Dedifferentiated amniotic fluid mesenchymal stem cell (primary cell): ENCODE measurements around the gene DGKZ.

ENCODE experiments used
- DNase-seq: peaks from one replicate; pipeline ENCODE4 v3.0.0-alpha.2; 2016; ENCODE audit errors: extremely low spot score

DGKZ gene

DNA sequence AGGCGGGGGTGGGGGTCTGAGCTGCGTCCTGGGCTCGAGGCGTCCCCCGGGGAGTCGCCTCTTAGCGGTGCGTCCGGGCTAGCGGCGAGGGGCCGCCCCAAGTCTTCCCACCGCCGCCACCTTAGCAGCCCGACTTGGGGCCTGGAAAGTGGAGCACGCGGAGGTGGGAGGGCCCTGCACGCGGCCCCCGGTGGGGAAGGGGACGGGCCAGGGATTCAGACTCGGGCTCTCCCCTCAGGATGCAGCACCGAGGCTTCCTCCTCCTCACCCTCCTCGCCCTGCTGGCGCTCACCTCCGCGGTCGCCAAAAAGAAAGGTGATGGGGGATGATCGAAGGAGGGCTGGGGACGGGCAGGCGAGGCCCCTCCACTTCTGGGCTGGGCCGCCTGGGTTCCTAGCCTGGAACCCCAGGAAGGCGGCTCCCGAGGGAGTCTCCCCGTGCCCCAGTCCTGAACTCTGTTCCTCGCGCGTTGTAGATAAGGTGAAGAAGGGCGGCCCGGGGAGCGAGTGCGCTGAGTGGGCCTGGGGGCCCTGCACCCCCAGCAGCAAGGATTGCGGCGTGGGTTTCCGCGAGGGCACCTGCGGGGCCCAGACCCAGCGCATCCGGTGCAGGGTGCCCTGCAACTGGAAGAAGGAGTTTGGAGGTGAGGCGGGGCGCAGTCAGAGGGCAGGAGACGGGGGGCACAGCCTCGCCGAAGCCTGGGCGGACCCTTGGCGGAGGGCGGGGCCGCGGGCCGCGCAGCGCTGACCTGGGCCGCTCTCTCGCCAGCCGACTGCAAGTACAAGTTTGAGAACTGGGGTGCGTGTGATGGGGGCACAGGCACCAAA lies 34.8 kb downstream of the DGKZ start:
- DNase-seq, result no peak

DNA sequence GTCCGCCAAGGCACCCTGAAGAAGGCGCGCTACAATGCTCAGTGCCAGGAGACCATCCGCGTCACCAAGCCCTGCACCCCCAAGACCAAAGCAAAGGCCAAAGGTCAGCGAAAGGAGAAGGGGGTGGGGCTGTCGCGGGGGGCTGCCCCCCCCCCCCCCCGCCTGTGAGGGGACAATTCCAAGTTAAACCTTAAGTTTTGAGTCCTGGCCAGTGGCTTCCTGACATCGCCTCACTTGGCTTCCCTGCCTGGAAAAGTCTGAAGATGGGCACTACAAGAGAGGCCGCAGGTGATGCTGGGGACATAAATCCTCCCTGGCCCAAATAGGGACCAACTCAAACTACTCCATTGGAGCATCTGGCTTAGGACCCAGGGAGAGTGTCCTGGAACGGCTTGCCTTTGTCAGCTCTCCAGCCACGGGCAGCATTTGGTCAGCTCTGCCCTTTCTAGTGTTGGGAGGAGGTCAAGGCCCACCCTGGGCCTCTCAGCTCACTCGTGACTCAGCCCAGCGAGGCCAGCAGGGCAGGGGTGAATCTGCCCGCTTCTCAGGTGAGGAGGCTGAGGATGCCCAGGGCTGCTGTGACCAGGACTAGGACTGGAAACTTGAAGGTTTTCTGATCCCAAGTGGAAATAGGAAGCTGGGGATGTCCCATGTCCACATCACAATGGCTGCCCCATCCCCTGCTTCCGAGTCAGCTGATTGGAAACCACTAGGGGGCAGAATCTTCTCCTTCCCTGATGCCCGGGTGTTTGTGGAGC lies 35.6 kb downstream of the DGKZ start:
- no peak for DNase-seq

DNA sequence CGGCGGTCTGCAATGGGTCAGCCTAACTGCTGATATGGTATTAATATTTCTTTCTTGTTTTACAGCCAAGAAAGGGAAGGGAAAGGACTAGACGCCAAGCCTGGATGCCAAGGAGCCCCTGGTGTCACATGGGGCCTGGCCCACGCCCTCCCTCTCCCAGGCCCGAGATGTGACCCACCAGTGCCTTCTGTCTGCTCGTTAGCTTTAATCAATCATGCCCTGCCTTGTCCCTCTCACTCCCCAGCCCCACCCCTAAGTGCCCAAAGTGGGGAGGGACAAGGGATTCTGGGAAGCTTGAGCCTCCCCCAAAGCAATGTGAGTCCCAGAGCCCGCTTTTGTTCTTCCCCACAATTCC lies 36.1 kb downstream of the DGKZ start:
- no peak for DNase-seq

DNA sequence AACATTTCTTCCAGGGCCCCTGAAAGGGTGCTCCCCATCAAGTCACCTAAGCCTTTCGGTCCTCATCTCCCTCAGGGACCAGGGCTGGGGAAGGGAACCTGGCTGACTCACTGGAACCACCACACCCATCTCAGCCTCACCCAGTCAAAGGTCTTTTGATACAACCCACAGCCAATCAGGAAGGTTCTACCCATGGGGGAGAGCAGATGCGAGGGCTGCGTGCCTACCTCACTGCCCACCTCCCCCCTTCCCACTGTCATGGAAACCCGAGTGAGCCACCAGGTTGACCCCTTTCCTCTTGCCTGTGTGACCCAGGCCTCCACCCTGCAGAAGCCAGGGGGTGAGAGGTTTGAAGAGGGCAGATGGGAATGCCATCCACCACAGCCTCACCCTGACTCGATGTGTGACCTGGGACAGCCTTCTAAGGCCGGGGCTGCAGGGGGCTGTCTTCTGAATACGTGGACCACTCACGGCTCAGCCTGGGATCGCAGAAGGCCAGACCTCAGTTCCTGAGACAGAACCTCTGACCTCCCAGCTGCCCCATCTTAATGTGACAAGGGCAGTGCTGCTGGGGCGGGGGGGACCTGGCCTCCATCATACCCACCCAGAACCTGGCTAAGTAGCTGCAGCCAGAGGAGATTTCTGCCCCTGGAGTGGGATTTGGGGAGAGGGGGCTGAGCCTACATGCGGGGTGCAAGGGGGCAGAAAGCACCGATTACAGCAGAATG lies 36.9 kb downstream of the DGKZ start:
- no peak for DNase-seq

DNA sequence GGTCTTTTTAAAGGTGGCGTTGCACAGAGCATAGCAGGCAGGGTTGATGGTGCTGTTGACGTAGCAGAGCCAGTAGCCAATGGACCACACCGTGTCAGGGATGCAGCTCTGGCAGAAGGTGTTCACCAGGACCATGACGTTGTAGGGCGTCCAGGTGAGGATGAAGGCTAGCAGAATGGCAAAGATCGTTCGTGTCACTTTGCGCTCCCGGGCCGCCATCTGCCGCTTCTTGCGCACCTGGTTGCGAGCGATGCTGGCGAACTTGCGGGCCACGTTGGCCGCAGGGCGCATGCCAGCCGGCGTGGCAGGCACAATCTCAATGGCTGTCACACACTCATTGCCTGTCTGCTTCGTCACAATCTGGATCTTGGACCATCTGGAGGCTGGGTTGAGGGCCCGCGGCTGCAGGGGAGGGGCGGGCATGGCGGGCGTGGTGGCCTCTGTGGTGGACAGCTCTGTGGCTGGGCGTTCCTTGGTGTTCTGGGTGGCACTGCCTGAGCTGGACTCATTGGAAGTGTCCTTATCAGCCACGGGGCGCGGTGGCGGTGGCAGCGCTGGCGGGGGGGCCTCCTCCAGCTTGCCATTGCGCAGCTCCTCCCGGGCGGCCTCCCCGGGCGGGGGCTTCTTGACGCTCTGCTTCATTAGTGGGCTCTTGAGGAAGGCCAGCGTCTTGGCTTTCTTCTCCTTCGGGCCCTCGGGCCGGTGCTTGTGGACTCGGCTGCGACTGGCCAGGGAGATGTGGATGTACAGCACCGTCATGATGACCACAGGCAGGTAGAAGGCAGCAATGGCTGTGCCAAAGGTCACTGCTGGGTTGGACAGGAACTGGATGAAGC lies 38.1 kb downstream of the DGKZ start:
- no peak for DNase-seq

DNA sequence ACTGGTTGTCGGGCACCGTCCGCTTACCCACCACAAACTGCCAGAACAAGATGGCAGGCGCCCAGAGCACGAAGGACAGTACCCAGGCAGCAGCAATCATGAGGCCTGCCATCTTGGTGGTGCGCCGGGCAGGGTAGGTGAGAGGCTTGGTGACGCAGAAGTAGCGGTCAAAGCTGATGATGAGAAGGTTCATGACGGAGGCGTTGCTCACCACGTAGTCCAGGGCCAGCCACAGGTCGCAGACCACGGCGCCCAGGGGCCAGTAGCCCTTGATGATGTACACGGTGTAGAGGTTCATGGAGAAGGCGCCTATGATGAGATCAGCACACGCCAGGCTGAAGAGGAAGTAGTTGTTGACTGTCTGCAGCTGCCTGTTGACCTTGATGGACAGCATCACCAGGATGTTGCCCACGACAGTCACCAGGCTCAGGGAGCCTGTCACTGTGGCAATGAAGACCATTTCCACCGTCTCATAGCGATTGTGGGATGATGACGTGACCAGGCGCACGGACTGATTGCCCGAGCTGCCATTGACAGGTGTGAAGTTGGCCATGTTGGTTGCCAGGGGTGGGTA lies 38.8 kb downstream of the DGKZ start:
- no peak for DNase-seq

DNA sequence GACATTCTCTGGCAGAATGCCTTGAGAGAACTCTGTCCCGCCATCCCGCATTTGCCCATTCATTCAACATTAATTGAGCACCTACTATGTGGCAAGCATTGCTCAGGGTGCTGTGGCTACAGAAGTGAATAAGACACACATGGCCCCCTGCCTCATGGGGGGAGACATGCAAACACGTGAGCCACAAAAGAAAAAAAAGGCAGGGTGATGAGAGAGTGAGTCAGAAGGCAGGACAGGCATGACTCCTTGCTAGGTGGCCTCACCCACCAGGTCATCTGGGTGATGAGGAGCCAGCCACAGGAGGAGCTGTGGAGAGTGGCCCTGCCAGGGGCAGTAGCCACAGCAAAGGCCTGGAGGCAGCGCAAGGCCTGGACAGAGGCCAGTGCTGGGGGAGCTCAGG lies 39.4 kb downstream of the DGKZ start:
- DNase-seq, result no peak

DNA sequence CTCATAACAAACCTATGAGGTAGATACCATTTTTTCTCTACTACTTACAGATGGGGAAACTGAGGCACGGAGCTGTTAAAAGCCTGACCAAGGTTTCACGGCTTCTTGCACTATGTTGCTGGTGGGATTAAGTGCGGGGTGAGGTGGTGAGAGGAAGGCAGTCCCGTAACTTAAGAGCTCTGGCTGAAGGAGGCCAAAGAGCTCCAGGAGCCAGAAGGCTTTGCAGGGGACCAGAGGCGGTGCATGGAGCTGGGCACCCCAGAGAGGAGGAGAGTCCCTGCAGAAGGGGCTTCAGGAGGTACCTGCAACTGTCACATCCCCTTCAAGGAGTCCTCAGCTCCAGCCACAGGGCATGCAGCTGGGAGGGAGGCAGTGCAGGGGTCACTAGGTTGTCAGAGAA lies 40.2 kb downstream of the DGKZ start:
- no peak for DNase-seq

DNA sequence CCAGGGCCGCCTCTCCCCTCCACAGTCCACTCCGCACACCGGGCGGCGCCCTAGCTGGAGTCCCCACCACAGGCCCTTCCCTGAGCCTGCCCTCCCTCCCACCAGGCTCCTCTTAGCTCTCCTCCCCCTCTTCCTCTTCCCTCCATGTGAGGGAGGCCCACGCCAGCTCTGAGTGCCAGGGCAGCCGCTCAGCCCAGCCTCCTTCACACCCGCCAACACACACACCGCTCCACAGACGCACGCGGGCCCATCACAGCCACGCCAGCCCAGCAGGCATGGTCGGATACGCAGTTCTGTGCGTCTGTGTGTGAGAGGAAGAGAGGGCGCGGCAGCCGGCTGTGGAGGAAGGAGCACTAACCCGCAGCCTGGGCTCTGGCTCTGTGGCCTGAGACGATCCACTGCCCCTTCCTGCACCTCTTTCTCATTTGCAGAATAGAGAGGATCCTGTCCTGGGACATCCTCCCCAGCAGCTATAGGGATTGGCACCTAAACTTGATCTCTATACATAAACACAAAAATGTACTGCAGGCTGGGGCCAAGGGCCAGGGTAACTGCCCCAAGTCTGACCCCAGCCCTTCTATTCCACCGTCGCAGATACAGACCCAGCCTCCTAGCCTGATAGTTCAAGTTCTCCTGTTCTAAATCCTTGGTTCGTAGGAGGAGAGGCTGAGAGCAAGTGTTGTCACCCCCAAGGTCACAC lies 40.8 kb downstream of the DGKZ start:
- DNase-seq, result no peak

DNA sequence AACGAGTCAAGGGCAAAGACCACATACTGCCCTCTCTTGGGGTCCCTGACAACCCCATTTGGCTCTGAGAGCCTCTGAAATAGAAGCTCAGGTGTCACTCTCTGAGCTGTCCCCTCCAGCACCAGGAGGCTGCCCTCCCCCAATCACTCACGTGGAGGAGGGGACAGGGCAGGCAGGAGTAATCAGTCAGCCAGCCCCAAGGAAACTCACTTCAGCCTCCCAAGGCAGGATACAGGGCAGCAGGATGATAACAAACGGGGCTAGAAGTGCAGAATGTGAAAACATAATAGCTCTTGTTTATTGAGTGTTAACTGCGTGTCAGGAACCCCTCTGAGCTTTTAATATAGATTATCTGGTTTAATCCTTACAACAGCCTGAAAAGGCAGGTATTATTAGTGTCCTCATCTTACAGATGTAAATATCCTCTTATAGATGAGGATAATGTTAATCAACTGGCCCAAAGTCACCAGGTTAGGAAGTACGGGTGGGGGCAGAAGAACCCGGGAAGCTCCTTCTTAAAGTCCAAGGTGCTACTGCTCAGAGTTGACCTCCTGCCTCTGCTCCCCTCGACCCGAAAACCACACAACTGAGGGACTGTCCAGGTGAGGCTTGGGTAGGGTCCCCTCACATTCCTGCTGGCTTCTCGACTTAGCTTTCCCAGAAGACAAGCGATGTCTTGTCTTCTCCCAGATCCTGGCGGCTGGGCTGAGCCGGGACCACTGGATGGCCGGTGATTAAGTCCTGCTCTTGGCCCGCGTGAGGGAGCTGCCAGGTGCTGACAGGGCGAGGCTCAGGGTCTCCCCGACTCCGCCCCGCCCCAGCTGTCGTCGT lies 41.6 kb downstream of the DGKZ start:
- DNase-seq, result no peak

DNA sequence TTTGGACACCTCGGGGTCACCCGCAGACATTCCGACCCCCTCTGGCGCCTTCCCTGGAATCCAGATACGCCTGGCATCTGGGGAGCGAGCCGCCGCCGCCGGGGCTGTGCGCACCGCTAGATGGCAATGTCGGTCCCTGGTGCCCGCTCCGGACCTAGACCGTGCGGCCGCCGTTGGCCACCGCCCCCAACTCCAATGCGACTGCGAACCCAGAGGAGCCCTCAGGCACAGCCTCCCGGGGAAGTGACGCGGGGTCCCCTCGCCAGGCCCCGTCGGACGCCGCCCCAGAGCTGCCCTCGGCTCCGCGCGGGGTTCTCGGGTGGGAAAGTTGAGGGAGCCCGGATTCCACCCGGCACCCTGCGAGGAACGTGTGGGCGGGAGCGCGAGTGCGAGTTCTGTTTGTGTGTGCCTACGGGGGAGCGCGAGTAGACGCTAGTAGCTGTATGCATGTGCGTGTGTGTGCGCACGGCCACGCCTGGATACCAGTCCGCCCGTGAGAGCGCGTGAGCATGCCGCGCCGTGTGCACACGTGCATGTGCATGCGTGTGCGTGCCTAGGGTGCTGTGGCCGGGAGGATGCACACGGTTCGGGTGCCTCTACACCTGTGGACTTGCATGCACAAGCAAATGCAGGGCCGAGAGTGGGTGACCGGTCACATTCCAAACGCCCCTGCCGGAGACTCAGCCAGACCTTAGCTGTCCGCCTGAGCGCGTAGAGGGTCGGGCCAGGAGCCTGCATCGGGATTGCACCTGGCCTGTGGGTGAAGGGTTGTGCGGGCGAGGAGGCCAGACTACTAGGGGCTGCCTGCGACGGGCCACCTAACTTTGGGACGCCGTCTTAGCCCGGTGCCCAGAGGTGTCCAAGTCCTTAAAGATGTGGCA lies 42.4 kb downstream of the DGKZ start:
- DNase-seq, result peak; percentile 48

DNA sequence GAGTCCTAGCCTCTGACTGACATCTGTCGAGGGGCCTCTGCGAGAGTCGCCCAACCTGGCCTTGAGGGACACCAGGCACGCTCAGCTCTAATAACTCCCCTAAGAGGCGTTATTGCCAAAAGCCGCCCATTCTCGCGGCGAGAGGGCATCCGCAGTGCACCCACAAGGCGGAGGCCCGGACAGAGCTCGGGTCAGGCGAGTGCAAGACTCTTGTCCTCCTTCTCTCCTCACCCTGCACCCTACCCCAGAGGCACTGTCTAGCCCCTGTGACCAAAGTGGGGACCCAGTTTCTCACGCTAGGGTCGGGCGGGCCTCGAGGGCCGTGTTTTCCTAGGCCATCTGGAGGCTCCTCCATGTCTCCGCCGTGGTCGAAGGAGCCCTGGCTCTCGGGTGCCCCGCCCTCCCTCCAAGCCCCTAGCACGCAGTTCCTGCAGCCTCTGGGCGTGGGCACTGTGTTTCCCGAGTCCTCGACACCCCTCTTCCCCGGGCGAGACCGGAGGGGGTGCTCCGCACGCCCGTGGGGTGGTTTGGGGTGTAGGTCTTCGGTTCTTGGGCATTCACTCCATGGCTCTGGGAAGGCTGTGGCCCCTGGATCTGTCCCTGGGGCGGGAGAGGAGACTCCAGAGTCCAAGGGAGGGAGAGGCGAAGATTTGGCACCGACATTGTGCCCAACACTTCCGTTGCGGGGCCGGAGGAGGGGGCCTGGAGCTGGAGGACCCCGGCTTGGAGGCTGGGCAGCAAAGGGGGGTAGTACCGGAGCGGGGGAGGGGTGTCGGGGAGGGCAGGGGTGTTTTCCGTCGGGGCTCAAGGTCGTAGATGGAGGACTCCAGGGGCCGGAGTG lies 43.3 kb downstream of the DGKZ start:
- DNase-seq, result no peak

DNA sequence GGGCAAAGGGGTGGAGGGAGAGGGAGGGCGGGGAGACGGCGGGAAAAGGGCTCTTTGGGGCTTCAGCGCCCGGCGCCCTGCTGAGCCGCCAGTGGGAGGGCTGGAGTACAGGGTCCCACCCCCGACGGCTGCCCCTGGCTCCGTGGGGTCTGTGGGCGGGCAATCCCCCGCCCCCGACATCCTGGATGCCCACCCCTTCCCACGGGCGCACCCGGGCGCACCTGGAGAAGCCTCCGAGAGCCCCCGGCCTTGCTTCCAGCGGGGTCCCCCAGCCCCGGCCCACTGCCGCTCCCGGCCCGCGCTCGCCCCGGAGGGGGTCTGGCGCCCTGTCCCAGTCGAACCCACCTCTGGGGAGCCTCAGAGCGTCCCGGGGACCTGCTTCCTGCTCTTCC lies 43.9 kb downstream of the DGKZ start:
- no peak for DNase-seq

DNA sequence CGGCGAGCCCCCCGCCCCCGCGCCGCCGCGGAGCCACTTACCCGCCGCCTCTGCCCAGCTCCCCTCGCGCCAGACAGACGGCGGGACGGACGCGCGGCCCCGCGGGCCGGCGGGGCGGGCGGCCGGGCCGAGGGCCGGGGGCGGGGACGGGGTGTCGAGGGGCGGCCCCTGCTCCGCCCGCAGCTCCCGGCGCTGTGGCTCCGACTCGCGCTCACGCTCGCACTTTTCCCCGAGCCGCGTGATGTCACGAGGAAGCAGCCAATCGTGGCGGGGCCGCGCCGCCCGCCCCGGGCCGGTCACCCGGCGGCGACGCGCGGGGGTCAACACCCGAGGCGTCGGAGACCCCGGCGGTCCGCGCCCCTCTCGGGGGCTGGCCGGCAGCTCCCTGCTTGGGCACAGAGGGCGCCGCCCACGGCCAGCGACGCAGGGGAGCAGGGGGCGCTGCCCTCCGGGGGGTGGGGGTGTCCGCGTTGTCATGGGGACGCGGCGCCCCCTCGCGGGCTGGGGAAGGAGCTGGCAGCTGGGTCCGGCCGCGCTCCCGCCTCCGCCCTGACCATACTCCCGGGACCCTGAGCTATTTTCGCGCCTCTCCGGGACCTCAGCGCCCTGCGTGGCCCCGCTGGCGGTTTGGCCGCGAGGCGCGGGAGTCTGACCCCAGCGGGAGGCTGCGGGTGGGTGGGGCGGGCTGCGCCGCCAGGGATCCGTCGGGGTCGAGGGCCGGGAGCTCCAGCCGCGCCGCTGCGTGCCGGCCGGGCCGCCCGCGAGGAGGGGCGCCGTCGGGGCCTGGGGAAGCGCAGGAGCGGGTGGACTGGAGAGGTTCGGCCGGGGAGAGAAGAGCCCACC lies 44.5 kb downstream of the DGKZ start, which contains the start of gene CHRM4:
Gene CHRM4 (minus strand): TSS at position 199 of the 843 bp plus-strand sequence. CDS start 5,219 bp downstream, outside the sequence.
- DNase-seq, result no peak

DNA sequence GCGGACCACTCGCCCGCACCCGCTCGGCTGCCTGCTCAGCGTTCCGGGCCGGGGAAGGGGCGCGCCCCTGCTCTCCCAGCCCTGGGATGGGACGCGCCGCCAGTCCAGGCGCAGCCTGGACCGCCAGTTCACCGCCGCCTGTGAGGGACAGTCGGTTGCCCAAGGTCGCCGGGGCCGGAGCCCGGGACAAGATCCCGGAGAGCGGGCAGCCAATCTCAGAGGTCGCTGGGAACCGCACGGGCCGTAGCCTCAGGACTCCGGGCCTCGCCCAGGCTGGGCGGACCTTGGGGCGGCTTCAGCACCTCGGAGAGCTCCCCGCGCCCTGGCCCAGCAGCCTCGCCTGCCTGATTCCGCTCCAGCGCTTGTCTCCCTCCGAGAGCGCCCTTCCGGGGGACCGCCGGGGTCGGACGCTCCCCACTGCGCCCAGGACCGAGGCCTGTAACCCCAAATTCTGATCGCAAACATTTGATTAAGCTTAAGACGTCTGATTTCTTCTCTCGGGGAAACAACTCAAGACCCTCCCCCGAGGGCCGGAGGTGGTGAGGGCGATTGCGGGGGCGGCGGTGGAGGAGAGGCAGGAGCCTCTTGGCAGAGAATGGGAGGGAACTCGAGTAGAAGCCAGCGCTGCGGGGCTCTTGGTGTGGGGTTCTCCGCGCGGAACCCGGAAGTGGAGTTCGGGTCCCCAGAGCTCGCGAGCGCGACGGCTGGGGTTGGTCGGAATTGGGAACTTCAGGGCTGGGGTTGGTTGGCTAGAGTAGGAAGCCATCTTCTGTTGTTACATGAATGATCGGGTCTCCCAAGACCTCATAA lies 45.4 kb downstream of the DGKZ start:
- peak; percentile 58 for DNase-seq

DNA sequence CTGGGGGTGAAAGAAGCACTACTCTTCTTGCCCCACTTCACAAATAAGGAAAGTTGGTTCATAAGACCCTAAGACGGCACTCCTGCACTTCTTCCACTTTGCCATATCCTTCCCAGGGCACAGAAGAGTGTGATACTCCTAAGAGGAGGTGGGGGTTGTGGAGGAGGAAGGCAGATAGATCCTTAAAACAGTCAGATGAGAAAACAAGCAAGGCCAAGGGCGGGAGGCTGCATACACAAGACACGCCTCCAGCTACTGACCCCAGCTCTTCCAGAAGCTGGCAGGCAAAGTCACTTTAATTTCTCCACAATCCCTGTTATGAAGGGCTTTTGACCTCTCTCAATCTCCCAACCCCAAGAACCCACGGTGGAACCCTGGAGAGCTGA lies 46.0 kb downstream of the DGKZ start:
- DNase-seq, result no peak
